Measurements from ENCODE around the gene PRRT1B.

PRRT1B gene

DNA sequence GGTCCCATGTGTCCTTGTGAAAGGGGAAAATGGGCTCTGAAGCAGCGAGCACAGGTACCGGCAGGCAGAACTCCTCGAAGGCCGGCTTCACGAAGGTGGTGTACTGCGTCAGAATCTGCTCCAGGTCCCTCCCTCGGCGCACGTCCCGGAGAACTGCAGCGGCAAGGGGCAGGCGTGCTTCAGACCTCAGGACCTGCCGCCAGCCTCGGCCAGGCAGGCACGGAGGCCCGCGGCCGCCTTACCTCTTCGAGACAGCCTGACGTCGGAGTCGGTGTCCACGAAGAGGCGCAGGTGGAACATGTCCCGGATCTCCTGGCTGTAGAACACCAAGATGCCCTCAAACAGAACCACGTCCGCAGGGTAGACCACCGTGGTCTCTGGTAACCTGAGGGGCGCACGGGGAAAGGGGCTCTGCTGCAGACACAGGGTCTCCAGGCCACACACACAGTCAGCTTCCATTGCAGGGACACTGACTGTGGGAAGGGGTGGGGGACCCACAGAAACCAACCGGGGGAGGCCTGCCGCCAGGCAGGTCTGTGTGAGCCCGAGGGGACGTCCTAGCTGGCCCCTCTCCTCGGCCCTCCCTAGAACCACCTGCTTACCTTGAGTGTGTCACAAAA is 16.3 kb upstream of the PRRT1B start:
- DNase-seq (ENCODE audit: low read depth): no peak
- TF ChIP-seq, protein P1, sequence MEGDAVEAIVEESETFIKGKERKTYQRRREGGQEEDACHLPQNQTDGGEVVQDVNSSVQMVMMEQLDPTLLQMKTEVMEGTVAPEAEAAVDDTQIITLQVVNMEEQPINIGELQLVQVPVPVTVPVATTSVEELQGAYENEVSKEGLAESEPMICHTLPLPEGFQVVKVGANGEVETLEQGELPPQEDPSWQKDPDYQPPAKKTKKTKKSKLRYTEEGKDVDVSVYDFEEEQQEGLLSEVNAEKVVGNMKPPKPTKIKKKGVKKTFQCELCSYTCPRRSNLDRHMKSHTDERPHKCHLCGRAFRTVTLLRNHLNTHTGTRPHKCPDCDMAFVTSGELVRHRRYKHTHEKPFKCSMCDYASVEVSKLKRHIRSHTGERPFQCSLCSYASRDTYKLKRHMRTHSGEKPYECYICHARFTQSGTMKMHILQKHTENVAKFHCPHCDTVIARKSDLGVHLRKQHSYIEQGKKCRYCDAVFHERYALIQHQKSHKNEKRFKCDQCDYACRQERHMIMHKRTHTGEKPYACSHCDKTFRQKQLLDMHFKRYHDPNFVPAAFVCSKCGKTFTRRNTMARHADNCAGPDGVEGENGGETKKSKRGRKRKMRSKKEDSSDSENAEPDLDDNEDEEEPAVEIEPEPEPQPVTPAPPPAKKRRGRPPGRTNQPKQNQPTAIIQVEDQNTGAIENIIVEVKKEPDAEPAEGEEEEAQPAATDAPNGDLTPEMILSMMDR (IDR thresholded peaks at IDR 0.05; ENCODE audit: low read depth, low read length, missing control alignments): no peak
- no peak overlapping the region for H3K4me3 ChIP-seq (ENCODE audit: low read depth, low read length)

DNA sequence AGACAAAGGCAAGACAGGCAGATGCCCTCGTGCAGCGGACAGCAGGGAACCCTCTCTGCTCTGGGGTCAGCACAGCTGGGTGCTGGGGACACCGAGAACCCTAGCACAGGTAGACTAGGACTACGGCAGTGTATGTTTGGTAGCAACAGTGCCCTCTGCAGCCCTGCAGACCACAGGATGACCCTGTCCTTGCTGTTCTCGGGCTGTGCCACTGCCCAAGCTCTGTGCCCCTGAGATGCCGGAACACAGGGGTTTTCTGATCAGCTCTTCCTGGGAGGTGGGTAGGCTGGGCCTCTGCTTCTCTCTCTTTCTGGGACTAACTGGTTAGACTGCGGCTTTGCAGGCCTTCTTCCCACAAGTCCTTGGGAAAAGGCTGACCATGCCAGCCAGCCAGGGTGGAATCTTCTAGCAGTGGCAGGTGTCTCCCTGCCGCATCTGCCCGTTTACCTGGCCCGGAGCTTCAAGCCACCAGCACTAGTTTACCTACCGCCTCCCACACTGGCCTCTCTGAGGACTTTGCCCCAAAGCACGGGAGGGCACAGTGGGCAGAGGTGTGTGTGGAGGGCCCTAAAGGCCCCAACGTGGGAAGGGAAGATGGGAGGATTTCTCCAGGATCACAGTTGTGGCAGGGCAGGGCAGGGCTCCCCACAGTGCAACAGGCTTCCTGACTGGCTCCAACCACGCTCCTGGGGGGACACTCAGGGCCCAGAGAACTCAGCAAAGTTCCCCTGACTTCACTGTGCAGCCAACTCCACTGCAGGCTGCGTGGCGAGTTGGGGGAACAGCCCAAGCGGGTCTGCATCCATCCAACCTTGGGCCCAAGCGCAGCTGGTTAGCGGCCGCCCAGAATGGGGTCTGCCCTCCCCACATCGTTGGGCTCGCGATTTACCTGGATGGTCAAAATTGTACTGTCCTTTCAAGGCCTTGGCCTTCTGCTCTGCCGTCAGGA is 15.5 kb upstream of the PRRT1B start:
- TF ChIP-seq, protein P1 (IDR thresholded peaks at IDR 0.05; ENCODE audit: low read depth, low read length, missing control alignments): no peak

DNA sequence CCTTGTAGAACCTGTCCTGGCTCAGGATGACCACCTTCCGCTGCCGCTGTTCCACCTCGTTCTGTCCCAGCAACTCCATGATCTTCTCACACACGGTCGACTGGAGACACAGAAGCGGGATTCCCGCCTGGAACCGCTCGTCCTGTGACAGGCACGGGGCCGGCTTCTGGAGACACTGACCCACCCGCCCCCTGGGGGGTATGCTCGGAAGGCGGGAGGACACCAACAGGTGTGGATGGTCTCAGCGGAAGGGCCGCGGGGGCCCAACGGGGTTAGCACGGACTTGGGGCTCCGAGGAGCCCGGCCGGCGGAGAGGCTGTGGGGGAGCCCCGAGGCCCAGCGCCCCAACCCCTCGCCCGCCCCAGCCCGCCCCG is 14.8 kb upstream of the PRRT1B start:
- DNase-seq (ENCODE audit: low read depth): no peak
- TF ChIP-seq, protein P1 (IDR thresholded peaks at IDR 0.05; ENCODE audit: low read depth, low read length, missing control alignments): peak; percentile 19
- peak overlapping the region; percentile 91 for H3K4me3 ChIP-seq (ENCODE audit: low read depth, low read length)

More for the DNA sequence above, 15.5 kb upstream of the PRRT1B start:
- peak overlapping the region; percentile 91 for H3K4me3 ChIP-seq (ENCODE audit: low read depth, low read length)
- no peak for DNase-seq (ENCODE audit: low read depth)

DNA sequence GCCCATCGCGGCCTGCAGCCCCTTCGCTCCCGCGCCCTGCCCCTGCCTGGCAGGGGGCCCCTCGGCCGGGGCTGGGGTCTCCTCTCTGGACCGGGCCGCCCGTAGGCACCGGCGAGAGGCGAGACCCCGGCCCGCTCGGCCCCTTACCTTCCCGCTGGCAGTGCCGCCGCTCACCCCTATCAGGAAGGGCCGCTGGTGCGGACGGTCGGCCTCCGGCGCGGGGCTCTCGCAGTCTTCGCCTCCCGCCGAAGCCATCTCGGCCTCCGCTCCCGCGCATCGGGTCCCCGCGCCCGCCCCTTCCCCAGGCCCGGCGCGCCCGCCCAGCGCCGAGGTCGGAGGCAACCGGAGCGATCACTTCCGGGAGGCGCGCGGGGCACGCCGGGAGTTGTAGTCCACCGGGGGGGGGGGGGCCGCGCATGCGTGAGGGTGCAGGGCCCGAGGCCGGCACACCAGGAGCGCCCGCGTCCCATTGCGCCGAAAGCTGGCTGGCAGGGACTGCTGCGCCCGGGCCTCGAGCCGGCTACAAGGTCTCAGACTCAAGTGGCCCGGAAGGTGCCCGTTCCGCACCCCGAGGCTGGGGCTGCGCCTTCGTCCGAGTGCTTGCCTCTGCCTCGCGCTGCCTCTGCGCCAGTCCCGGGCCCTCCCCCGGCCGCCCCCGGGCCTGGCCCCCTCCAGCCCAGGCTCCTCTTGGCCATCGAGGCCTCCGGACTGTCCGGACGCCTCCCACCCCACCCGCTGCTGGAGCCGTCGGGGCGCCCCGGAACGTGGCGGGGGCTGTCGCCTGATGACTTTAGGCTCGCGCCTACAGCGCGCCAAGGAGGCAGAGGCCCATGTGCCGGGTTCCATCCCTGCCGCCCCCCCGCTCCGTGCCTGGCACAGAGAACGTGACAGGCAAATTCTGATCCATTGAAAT is 14.1 kb upstream of the PRRT1B start, which contains the start of gene UCK1:
TSS of gene UCK1 (minus strand) at position 344 of the 913 bp plus-strand sequence. CDS start at position 255, 89 bp downstream.
- TF ChIP-seq, protein P1 (IDR thresholded peaks at IDR 0.05; ENCODE audit: low read depth, low read length, missing control alignments): no peak
- DNase-seq (ENCODE audit: low read depth): peak; percentile 41
- peak within 1 kb of the TSS; percentile 91 for H3K4me3 ChIP-seq (ENCODE audit: low read depth, low read length)

GRCh38 chr9:131534721-131535237 is 10.5 kb upstream of the PRRT1B start:
- TF ChIP-seq, protein P1 (IDR thresholded peaks at IDR 0.05; ENCODE audit: low read depth, low read length, missing control alignments): no peak
- no peak for DNase-seq (ENCODE audit: low read depth)
- H3K4me3 ChIP-seq (ENCODE audit: low read depth, low read length): no peak overlapping the region

- DNase-seq (ENCODE audit: low read depth): no peak
- H3K4me3 ChIP-seq (ENCODE audit: low read depth, low read length): no peak overlapping the region
- TF ChIP-seq, protein P1 (IDR thresholded peaks at IDR 0.05; ENCODE audit: low read depth, low read length, missing control alignments): no peak
Observed at GRCh38 chr9:131537946-131538345, 7.4 kb upstream of the PRRT1B start.

All from GM12864 (cell line).